ENCODE measurements around the gene ELAC2.

GRCh38 chr17:12979826-12980500 lies 37.9 kb downstream of the ELAC2 start:
- TF ChIP-seq GATA3 (IDR thresholded peaks at IDR 0.05; ENCODE audit: low read depth, low read length) (no peak), GATA2 (IDR thresholded peaks at IDR 0.05; ENCODE audit: low read depth, low read length) (no peak)
